ENCODE results near the gene PRPF18. TPM values are rescaled to one million over a fixed set of nuclear protein-coding genes. Genes with fewer than 3 reads are reported as not detected.

Gene PRPF18
- total RNA-seq, 1 donor from 2014 or later = 13.4 TPM

- H3K27ac Mint-ChIP-seq (ENCODE audit: unreplicated experiment) = peak overlapping the region; percentile 8
- H3K9me3 Mint-ChIP-seq (ENCODE audit: low read depth) = no peaks in the 10 kb centered on the region
- DNase-seq (ENCODE audit: low spot score) = no peak
- H3K4me1 Mint-ChIP-seq (ENCODE audit: low read depth) = peaks cover 7% of the 10 kb centered on the region
- H3K36me3 Mint-ChIP-seq (ENCODE audit: low read depth) = peaks cover 53% of the 10 kb centered on the region
- H3K27me3 Mint-ChIP-seq (ENCODE audit: low read depth) = no peaks in the 10 kb centered on the region
- TF ChIP-seq CTCF (IDR thresholded peaks at IDR 0.05) = no peak
- H3K4me3 Mint-ChIP-seq (ENCODE audit: unreplicated experiment) = no peak overlapping the region
These were observed 78.9 kb downstream of the PRPF18 start for GRCh38 chr10:13665516-13666262.

- peaks cover 14% of the 10 kb centered on the region for H3K4me1 Mint-ChIP-seq (ENCODE audit: low read depth)
- no peak for DNase-seq (ENCODE audit: low spot score)
- no peaks in the 10 kb centered on the region for H3K9me3 Mint-ChIP-seq (ENCODE audit: low read depth)
- H3K27me3 Mint-ChIP-seq (ENCODE audit: low read depth) = no peaks in the 10 kb centered on the region
- H3K4me3 Mint-ChIP-seq (ENCODE audit: unreplicated experiment) = no peak overlapping the region
- H3K27ac Mint-ChIP-seq (ENCODE audit: unreplicated experiment) = peak overlapping the region; percentile 36
- no peak for TF ChIP-seq CTCF (IDR thresholded peaks at IDR 0.05)
- peaks cover 54% of the 10 kb centered on the region for H3K36me3 Mint-ChIP-seq (ENCODE audit: low read depth)
These were observed 81.4 kb downstream of the PRPF18 start for GRCh38 chr10:13668126-13668525.

- no peak for TF ChIP-seq CTCF (IDR thresholded peaks at IDR 0.05)
These were observed 82.6 kb downstream of the PRPF18 start for GRCh38 chr10:13669182-13669855.

GRCh38 chr10:13669901-13670300 is 83.1 kb downstream of the PRPF18 start:
- TF ChIP-seq CTCF (IDR thresholded peaks at IDR 0.05) = no peak
- Mint-ChIP-seq H3K4me1 (ENCODE audit: low read depth) (peaks cover 17% of the 10 kb centered on the region), H3K9me3 (ENCODE audit: low read depth) (no peaks in the 10 kb centered on the region), H3K27ac (ENCODE audit: unreplicated experiment) (no peak overlapping the region), H3K4me3 (ENCODE audit: unreplicated experiment) (no peak overlapping the region), H3K36me3 (ENCODE audit: low read depth) (peaks cover 59% of the 10 kb centered on the region), H3K27me3 (ENCODE audit: low read depth) (no peaks in the 10 kb centered on the region)
- DNase-seq (ENCODE audit: low spot score) = no peak

More at GRCh38 chr10:13669182-13669855, 82.6 kb downstream of the PRPF18 start:
- Mint-ChIP-seq H3K27me3 (ENCODE audit: low read depth) (no peaks in the 10 kb centered on the region), H3K9me3 (ENCODE audit: low read depth) (no peaks in the 10 kb centered on the region), H3K36me3 (ENCODE audit: low read depth) (peaks cover 55% of the 10 kb centered on the region), H3K27ac (ENCODE audit: unreplicated experiment) (no peak overlapping the region), H3K4me1 (ENCODE audit: low read depth) (peaks cover 17% of the 10 kb centered on the region), H3K4me3 (ENCODE audit: unreplicated experiment) (no peak overlapping the region)
- DNase-seq (ENCODE audit: low spot score) = no peak

GRCh38 chr10:13670311-13670710 is 83.5 kb downstream of the PRPF18 start:
- Mint-ChIP-seq H3K27ac (ENCODE audit: unreplicated experiment) (no peak overlapping the region), H3K36me3 (ENCODE audit: low read depth) (peaks cover 55% of the 10 kb centered on the region)
- DNase-seq (ENCODE audit: low spot score) = no peak

More at GRCh38 chr10:13670311-13670710, 83.5 kb downstream of the PRPF18 start:
- no peaks in the 10 kb centered on the region for H3K27me3 Mint-ChIP-seq (ENCODE audit: low read depth)
- peaks cover 17% of the 10 kb centered on the region for H3K4me1 Mint-ChIP-seq (ENCODE audit: low read depth)
- no peaks in the 10 kb centered on the region for H3K9me3 Mint-ChIP-seq (ENCODE audit: low read depth)
- no peak for TF ChIP-seq CTCF (IDR thresholded peaks at IDR 0.05)
- no peak overlapping the region for H3K4me3 Mint-ChIP-seq (ENCODE audit: unreplicated experiment)
